ENCODE measurements around the gene ZNF710.

DNA sequence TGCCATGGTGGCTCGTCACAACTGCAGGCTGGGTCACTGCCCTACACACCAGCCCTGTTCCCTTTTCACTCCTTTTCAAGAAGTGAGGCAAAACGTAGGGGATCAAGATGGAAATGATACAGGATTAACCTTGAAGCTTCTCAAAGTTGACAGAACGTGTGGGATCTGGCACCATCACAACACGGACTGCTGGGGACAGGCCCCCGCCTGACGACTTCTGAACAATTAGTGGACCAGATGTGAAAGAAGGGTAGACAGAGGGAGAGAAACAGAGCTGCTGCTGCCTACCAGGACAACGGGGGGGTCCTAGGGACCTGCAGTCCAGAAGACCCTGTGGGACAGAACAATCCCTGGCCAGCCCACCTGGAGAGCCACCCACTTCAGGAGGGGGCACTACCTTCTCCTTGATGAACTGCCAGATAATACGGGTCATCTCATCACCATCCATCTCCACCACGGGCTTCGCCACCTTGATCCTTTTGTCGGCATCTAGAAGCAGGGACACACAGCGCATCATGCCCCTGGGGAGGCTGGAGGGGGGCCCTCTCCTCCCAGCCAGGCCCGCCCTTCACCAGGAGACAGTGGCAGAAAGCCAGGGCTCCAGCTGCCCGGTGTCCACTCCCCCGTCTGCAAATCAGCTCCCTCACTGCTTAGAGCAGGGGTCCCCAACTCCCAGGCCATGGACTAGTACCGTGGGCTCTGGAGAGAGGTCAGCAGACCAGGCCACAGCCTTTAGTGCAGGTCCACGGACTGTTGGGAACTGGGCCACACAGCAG, 90.2 kb downstream of the ZNF710 start:
- no peak for TF ChIP-seq EP300 (IDR thresholded peaks at IDR 0.05)
- TF ChIP-seq, protein P1, sequence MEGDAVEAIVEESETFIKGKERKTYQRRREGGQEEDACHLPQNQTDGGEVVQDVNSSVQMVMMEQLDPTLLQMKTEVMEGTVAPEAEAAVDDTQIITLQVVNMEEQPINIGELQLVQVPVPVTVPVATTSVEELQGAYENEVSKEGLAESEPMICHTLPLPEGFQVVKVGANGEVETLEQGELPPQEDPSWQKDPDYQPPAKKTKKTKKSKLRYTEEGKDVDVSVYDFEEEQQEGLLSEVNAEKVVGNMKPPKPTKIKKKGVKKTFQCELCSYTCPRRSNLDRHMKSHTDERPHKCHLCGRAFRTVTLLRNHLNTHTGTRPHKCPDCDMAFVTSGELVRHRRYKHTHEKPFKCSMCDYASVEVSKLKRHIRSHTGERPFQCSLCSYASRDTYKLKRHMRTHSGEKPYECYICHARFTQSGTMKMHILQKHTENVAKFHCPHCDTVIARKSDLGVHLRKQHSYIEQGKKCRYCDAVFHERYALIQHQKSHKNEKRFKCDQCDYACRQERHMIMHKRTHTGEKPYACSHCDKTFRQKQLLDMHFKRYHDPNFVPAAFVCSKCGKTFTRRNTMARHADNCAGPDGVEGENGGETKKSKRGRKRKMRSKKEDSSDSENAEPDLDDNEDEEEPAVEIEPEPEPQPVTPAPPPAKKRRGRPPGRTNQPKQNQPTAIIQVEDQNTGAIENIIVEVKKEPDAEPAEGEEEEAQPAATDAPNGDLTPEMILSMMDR (IDR thresholded peaks at IDR 0.05): no peak
